Measurements from ENCODE around the gene KAT6B.
"Not testable (repeated sequence)": the region's sequence is repeated elsewhere in the genome, so short reads cannot be mapped to it uniquely, and the experiment has no call there.

KAT6B gene

DNA sequence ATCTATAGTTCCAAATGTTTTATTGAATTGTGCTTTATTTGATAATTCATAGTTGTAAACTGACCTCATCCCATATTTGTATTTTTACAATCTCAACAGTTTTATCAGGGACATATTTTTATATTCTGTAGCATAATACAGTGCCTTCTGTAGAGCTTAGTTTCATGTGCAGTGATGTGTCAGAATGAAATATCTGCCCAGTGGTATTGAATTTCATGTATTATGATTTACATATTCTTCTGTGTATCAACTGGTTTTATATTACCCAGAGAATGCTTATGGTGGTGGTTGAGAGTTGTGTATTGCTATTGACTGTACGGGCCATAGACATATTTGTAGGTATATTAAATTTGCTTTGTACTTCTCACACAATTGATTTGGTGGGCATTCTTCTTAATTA lies 89.9 kb downstream of the KAT6B start:
- in situ Hi-C loops (cut with MboI; ENCODE audit: low sequenced_read_pairs) = no loop called here

DNA sequence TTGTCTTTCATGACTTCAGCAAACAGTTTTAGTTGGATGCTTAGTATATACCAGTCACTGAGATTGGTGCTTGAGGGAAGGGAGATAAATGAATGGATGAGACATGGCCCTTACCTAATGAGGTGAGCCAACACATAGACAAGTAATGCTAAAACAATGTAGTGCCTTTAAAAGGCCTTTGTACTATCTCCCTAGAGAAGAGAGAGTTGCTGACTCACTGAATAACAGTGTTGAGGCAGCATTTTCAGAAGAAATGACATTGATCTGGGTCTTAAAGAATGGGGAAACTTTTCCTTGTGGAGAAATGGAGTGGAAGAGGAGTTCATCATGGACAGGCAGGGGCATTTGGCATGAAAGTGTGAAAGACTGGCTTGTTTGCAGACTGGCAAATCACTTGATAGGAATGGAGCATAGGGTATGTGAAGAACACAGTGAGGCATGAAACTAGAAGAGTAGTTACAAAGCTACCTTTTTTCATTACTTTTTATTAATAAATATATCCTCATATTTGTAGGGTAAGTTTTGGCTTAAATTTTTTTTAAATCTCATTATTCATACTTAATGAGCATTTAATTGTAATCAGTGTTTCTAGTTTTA lies 91.2 kb downstream of the KAT6B start:
- in situ Hi-C loops (cut with MboI; ENCODE audit: low sequenced_read_pairs) = no loop called here

DNA sequence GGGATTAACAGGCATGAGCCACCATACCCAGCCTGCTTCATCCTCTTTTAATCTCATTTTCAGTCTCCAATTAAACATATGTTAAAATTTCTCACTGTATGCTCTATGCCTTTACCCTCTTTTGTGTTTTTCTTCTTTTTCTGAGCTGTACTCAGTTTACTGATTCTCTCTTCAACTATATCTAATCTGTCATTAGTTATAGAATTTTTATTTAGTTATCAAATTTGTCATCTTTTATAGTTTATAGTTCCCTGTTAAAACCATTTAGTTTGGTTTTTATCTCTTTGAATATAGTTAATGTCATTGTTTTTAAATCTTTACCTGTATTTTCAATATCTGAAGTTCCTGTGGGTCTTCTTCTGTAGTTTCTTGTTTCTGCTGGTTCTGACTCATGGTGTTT lies 93.3 kb downstream of the KAT6B start:
- in situ Hi-C loops (cut with MboI; ENCODE audit: low sequenced_read_pairs) = no loop called here

DNA sequence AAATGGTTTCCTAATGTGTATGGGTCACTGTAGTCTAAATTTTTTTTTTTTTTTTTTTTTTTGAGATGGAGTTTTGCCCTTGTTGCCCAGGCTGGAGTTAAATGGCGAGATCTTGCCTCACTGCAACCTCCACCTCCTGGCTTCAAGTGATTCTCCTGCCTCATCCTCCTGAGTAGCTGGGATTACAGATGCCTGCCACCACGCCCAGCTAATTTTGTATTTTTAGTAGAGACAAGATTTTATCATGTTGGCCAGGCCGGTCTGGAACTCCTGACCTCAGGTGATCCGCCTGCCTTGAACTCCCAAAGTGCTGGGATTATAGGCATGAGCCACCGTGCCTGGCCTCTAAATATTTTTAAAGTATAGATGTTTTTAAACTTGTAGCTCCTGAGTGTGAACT lies 94.7 kb downstream of the KAT6B start:
- in situ Hi-C loops (cut with MboI; ENCODE audit: low sequenced_read_pairs) = not testable (repeated sequence)

DNA sequence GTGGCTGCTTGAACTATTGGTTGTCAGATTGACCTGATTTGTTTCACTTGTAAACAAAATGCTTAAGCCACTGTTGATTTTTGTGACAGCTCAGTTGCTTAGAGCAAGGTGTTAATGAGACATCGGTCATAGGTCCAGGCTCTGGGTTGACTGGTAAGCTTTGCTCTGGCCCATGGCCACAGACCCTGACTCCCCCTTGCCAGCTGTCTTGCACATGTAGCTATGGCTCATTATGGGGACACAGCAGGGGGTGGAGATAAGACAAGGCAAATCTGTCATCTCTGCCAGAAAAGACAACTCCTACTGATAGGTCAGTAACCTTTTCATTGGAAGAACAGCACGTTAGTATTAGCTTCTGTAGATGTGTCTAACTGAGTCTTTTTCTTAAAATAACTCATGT lies 95.3 kb downstream of the KAT6B start:
- in situ Hi-C loops (cut with MboI; ENCODE audit: low sequenced_read_pairs) = no loop called here

DNA sequence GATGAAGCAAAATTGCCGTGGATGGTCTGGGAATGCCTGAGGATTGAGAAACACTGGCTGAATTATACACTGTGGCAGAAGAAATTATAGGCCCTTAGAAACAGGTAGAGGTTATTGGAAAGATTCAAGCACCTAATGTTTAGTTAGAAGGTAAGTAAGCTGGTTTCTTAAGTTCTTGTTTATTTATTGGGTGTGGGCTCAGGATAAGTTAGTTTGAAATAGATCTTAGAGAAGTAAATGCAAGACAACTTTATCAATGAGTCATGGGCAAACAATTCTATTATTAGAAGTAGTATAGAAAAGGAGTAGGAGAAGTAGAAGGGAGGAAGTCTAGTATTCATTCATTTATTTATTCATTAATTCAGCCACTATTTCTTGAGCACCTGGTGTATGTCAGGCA lies 96.5 kb downstream of the KAT6B start:
- in situ Hi-C loops (cut with MboI; ENCODE audit: low sequenced_read_pairs) = no loop called here

DNA sequence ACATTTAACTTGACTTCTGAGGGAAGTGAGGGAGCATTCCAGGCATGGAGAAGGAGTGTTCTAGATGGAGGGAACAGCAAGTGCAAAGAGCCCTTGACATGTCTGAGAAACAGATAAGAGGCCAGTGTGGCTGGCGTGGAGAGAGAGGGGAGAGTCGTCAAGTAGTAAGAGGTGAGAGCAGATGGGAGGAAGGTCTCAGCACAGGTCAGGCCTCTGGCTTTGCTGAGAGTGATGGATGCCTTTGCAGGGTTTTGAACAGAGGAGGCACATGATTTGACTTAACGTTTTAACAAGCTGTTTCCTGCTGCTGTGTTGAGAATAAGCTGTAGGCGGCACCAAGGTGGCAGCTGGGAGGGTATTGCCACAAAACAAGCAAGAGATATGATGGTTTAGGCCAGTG lies 97.2 kb downstream of the KAT6B start:
- in situ Hi-C loops (cut with MboI; ENCODE audit: low sequenced_read_pairs) = no loop called here

DNA sequence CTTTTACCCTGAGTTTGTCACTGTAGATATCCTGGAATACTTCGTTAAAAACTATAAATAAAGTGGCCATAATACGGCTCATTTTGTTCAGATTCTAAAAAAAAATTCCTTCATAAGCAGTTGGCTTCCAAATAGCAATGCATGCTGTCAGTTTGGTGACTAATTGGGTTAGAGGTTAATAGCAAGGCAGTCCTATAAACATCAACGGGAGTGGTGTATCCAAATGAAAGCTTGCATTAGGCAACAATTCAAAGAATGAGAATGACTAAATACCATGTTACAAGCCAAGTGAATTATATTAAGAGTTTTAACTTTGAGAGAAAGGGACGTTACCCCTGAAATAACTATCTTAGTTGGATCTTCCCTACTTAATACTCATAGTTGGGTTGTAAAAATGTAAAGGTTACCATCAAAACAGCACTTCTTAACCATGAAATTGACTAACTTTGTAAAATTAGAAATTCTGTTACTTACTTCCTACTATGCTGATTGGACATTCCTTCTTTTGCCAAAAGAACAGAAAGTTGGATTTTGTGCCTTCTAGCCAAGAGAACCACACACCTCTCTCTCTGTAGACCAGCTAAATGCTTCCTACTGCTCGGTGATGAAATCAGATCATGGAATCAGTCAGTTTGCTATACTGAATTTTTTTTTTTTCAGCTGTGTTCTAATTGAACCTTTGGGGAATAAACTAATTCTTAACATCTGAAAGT lies 98.0 kb downstream of the KAT6B start:
- in situ Hi-C loops (cut with MboI; ENCODE audit: low sequenced_read_pairs) = no loop called here

DNA sequence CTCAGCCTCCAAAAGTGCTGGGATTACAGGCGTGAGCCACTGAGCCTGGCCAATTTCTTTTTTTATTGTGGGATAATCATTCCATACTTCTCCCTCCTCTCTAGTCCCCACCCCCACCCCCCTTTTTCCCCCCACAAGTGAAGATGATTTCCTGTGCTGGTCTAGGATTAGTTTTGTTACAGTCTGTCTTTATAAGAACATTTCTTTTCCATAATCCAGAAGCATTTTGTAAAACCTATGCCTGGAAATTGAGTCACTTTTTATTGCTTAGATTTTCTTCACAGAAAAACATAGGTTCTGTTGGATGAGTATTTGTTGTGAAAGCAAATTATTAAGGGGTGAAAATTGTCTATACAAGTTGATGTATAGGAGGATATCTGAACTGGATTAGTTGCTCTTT lies 98.9 kb downstream of the KAT6B start:
- in situ Hi-C loops (cut with MboI; ENCODE audit: low sequenced_read_pairs) = no loop called here

DNA sequence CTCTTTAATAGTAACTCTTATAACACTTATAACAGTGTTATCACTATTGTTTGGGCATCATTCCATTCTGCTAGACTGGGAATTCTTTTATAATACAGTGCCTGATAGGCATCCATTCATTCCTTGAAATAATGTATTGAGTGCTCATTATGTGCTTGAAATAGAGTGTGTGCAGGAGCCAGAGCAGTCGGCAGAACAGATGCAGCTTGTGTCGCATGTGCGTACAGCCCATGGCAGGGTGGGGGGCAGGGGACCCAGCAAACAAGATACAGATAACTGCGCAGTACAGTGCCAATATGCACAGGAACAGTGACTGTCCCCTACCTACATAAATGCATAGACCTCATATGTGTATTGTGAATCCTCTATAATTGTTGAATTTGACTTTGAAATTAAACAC lies 99.3 kb downstream of the KAT6B start:
- in situ Hi-C loops (cut with MboI; ENCODE audit: low sequenced_read_pairs) = no loop called here

DNA sequence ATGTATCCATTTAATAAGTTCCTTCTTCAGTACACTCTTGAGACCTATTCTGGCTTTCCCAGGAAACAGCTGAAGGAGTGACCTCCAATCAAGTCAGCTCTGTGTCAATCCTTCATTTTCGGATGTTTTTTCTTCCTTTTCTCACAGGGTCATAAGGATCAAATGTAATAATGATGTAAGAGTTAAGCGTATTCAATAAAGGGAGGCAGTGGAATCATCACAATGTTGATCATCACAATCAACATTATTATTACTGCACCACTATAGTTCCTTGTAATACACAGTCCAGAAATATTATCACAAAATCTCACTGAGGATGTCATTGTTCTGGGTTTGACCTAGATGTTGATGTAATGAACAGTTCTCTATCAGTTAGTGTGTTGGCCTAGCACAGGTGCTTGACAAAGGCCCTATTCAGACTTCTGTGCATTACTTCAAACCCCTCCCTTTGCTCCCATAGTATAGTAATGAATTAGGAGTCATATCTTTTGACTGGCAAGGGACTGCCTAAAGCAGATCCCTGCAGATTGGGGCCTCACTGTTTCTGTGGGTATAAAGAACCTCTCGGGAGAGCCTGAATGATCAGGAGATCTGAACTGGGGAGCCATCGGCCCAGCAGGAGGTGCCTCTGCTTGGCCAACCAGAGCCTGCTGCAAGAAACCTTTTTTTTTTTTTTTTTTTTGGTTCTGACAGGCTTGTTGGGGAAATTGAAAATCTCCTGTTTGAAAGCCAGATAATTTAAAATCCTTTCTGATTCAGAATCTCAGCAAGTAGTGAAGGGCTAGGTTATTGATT lies 100.6 kb downstream of the KAT6B start:
- in situ Hi-C loops (cut with MboI; ENCODE audit: low sequenced_read_pairs) = no loop called here

DNA sequence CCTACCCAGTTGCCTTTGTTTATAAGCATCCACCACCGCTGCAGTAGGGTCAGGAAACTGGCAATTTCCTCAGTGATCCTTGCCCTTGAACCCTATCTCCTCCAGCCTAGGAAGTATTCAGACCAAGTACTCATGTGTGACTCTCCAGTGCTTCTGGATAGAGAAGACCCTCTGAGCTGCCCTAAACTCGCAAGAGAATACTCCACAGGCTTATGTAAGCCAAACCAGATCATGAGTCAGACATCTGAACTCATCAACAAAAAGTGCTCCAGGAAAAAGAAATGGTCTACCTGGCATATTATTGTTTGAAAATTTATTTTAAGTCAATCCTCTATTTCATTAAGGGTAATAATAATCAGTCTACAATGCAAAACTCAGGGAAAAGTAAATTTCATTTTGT lies 101.3 kb downstream of the KAT6B start:
- in situ Hi-C loops (cut with MboI; ENCODE audit: low sequenced_read_pairs) = no loop called here

DNA sequence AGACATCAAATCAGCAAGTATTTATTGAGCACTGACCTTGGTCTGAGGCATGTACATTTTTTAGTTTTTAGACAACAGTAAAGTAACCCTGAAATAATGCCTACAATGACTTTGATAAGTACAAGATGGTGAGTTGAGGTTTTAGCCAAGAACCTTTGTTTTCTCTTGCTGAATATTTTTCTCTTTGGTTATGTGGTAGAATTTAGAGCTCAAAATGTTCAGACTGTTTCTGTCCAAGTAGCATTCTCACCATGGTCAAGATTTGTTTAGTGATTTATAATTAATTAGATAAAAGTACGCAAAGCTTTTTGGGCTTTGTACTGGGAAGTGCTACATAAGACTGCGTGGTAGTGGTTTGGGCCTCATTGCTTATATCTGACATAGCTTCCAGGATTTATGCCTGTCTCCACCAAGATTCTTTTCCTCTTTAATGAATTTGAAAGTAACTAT lies 102.4 kb downstream of the KAT6B start:
- in situ Hi-C loops (cut with MboI; ENCODE audit: low sequenced_read_pairs) = no loop called here

DNA sequence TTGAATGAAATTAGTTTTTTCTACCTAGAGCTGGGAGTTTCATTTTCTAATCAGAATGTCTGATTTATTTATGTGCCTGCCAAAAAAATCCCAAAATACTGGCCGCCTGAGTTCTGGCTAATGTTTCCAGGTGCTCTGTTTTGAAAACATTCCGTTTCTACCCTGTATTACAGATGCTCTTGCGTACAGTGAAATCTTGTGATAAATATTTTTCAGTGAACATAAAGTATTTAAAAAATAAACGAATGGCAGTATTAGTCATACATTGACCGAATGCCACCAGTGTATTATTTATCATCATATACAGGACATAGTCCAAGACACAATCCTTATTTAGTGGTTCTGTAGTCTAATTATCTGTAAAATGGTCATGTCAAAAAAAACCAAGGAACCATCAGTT lies 102.8 kb downstream of the KAT6B start:
- in situ Hi-C loops (cut with MboI; ENCODE audit: low sequenced_read_pairs) = no loop called here

DNA sequence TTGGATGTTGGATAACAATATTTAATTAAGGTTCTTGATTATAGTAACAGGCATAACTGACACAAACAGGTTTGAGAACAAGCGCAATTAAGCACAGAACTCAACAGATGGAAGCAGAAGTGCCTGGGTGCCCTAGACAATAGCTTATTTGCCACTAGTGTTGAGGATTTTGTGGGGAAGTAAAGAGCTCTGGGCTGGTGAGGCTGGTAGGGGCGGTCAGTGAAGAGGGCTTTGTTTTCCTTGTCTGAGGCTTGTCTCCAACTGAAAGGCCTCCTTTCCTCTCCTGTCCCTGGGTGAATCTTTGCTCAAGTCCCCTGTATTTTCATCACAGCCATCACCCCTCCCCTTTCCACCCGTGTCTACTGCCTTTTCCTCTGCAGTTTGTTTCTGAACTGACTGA lies 104.6 kb downstream of the KAT6B start:
- in situ Hi-C loops (cut with MboI; ENCODE audit: low sequenced_read_pairs) = no loop called here

DNA sequence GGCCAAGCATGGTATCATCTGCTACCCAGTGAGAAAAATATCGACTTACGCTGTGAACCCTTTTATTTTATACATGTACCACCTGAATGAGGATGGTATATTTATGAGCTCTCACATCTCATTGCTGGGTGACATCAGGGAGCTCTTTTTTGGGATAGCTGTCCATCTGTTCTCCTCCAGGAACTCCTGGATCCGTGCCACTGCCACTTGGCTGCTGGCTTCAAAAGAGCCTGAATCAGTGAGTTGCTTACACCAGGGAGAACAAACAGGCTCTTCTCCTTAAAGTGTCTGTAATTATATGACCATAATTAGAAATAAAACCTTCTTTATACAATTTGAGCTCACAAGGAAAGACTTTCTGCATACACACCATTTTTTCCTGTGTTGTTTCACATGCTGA lies 106.2 kb downstream of the KAT6B start:
- in situ Hi-C loops (cut with MboI; ENCODE audit: low sequenced_read_pairs) = no loop called here

DNA sequence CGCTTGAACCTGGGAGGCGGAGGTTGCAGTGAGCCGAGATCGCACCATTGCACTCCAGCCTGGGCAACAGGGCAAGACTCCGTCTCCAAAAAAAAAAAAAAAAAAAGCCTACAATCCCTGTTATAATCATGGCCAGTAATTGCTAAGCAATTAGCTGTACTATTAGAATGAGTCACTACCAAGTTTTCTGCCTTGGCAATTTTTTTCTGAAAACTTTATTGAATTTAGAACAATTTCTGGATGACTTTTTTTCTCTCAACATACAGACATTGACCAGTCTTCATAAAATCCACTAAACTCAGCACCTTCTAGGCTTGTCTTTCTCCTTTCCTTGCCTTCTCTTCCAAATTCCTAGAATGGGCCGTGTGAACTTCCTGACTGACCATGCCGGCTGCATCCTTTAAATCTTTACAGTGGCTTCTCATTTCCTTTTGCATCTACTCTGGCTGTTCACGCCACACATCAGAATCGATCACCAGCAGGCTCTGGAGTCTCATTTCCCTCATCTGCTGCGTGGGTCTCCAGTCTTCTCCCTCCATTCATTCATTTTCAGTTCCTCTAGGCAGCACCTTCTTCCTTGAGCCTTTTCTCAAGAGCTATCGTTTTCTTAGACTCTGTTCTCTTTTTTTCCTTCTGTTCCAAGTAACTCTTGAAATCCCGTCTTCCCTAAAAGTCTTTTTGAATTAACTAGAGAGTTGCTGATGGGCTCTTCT lies 107.9 kb downstream of the KAT6B start:
- in situ Hi-C loops (cut with MboI; ENCODE audit: low sequenced_read_pairs) = no loop called here

DNA sequence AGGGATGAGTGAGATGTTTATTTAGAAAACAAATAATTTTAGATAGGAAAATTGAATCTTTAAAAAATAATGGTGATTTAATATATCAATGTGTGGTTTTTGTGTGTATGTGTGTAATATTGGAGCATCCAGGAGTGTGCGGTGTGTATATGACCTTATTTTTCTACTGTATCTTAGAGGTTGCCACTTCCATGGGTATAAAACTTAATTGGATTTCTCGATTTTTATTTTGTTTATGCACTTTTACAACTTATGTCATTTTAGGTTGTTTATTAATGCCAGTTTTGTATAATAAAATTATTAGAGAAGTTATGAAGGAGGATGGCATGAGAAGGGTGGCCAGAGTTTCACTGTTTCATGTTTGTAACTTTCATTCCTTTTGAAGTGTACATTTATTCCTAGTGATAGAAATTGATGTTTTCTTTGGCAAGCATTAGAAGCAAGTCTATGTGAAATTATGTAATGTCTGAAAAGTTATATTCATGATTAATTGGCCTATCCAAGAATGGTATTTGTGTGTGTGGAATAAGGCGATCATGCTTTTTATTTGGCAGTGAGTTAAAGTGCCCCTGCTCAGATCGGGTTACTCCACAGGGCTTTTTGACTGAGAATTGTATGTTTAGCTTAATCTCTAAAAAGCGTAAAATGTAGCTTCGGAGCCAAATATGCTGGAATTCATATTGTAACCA lies 110.3 kb downstream of the KAT6B start:
- in situ Hi-C loops (cut with MboI; ENCODE audit: low sequenced_read_pairs) = no loop called here

DNA sequence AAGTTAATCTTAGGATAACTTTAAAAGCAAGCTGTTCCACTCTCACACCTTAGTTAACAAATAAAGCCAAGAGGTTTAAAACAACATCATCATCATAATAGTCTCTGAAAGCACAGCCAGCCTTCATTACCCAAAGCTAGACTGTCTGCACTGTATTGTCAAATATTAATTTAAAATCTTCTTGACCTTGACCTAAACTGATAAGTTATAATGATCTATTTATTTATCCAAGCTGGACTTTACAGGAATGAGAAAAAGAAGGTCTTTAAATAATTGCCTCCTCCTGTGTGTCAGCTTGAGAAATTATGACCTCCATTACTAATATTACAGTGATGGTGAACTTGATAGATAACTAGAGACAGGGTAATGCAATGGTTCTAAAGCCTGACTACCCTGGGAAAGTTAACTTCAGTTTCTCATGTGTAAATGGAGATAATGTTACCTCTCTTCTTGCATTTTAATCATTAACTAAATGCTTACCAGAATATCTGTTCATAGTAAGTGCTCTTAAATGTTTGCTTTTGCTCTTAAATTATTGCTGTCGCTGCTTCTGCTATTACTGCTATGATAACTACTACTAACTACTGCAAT lies 111.0 kb downstream of the KAT6B start:
- in situ Hi-C loops (cut with MboI; ENCODE audit: low sequenced_read_pairs) = no loop called here

DNA sequence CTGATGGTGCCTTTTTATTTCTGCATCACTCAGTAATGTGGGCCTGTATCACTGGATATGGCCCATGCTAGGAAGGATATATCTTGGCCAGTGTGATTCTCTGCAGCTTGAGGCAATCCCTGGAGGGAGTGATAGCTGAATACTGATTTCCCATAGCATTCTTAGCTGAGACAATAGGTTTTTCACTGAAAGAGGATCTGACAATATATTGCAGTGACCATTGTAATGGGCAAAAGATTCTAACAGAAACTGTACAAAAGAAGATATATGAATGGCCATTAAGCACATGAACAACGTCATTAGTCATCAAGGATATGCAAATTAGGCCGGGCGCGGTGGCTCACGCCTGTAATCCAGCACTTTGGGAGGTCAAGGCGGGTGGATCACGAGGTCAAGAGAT lies 117.8 kb downstream of the KAT6B start:
- in situ Hi-C loops (cut with MboI; ENCODE audit: low sequenced_read_pairs) = no loop called here
